Body of pancreas (tissue), 4 donors: ENCODE data around the gene CD46. TPM values are rescaled to one million over a fixed set of nuclear protein-coding genes. Genes with fewer than 3 reads are reported as not detected.
"Not testable (repeated sequence)": the region's sequence is repeated elsewhere in the genome, so short reads cannot be mapped to it uniquely, and the experiment has no call there.

Experiments used
- ATAC-seq: fragments of 150-250 bp; one replicate; pipeline ENCODE4 v1.9.1; 2016
- DNase-seq, 4 donors: peaks; one replicate each; pipeline ENCODE4 v3.0.0-alpha.2; 2019
- H3K27ac ChIP-seq, 4 donors: fragments of 200-600 bp; sonication (generic); 1 replicate in 3 of 4; 2 replicates in 1 of 4; pipeline versions ENCODE4 v1.5.1 to v1.6.1; 2016 to 2019; ENCODE audit warnings: mild to moderate bottlenecking in 1 of 4, mixed read lengths in 1 of 4, moderate library complexity in 1 of 4
- H3K27me3 ChIP-seq, 2 donors: fragments of 200-600 bp; sonication (generic); one replicate each; pipeline ENCODE4 v1.6.0; 2016; ENCODE audit warnings: mild to moderate bottlenecking in 1 of 2
- H3K36me3 ChIP-seq, 2 donors: fragments of 200-600 bp; sonication (generic); replicated peaks in 1 of 2; 2 replicates each; pipeline ENCODE4 v1.5.1; 2016; ENCODE audit warnings: low read depth in 2 of 2; ENCODE audit not compliant: insufficient read depth in 1 of 2
- H3K4me1 ChIP-seq: fragments of 200-600 bp; sonication (generic); one replicate; pipeline ENCODE4 v1.6.0; 2016
- H3K4me3 ChIP-seq, 2 donors: fragments of 200-600 bp; sonication (generic); 1 replicate in 1 of 2; 2 replicates in 1 of 2; pipeline ENCODE4 v1.5.1; 2016 to 2019
- H3K9me3 ChIP-seq, 3 donors: fragments of 200-600 bp; sonication (generic); 1 replicate in 2 of 3; 2 replicates in 1 of 3; pipeline ENCODE4 v1.5.1; 2016
- POLR2A ChIP-seq, 3 donors: fragments of 450-650 bp; IDR thresholded peaks; one replicate each; pipeline ENCODE4 v1.6.1; 2016; ENCODE audit warnings: antibody characterized with exemption in 3 of 3, mild to moderate bottlenecking in 2 of 3
- WGBS, 2 donors: methylation state at CpG; one replicate each; pipeline ENCODE4 v1.1.5; 2017; 5-methylcytosine and 5-hydroxymethylcytosine counted together
- intact Hi-C: fragments of 100-400 bp; cut with DNase I; formaldehyde crosslinking; loops from one replicate; pipeline ENCODE4 v1.15.1; 2023
- total RNA-seq, 2 donors: library from RNA; depleted of rRNA; stranded (reverse); fragments of >200 nt; gene quantifications; one replicate each; pipeline ENCODE4 v1.1.0, GENCODE V29; 2016
- TF ChIP-seq, protein P1 (sequence below), 7 experiments: fragments of 450-650 bp in 4 of 7; fragments of 200-600 bp in 3 of 7; sonication (generic) in 3 of 7; IDR thresholded peaks; one replicate each; pipeline ENCODE4 v1.5.1; 2016 to 2019; ENCODE audit warnings: antibody characterized with exemption in 7 of 7

CD46 gene
- total RNA-seq, 2 donors from 2014 or later, result 162 to 175 TPM

DNA sequence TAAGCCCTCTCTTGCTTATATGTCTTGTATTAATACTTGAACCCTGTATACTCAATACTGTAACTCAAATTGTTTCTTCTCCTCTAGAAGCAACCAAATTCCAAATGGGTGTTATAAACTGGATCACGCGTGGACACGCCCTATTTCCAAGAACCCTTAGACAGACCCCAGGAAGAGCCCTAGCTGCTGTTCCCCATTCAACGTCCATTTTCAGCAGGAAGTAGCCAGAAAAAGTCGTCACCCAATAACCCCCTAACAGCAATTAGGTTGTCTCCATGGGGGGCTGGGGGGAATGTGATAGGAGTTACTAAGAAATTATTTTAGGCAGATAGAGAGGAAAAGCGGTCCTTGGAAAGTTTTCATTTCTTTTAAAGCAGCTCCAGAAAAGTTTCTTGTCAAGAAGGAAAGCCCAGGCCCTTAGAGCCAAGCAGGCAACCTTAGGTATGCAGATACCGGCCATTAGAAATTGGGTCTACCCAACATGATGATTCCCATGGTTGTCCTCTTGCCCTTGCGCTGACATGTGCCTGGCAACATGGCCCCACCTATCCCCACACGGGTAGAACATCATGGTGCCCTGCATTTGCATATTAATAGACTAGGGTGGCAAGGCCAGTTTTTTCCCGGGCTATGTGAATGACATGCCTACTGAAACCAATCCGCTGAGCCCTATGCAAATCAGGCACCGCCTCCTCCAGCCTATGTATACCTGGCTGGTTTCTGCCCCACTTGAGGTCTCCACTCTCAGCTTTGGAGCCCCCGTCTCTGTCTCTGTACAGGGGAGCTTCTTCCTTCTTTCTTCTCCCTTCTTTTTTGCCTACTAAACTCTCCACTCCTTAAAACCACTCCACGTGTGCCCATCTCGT is 4.0 kb upstream of the CD46 start:
- Histone ChIP-seq H3K36me3 (no peaks in the 10 kb centered on the region), H3K27ac (peak overlapping the region in 2 of 4 donors; percentile 16 to 27), H3K9me3 (no peaks in the 10 kb centered on the region), H3K27me3 (no peaks in the 10 kb centered on the region), H3K4me3 (no peak overlapping the region), H3K4me1 (peaks cover 31% of the 10 kb centered on the region)
- DNase-seq (no peak), ATAC-seq (no peak)
- no peak for TF ChIP-seq POLR2A (IDR thresholded peaks at IDR 0.05)
- TF ChIP-seq, protein P1, sequence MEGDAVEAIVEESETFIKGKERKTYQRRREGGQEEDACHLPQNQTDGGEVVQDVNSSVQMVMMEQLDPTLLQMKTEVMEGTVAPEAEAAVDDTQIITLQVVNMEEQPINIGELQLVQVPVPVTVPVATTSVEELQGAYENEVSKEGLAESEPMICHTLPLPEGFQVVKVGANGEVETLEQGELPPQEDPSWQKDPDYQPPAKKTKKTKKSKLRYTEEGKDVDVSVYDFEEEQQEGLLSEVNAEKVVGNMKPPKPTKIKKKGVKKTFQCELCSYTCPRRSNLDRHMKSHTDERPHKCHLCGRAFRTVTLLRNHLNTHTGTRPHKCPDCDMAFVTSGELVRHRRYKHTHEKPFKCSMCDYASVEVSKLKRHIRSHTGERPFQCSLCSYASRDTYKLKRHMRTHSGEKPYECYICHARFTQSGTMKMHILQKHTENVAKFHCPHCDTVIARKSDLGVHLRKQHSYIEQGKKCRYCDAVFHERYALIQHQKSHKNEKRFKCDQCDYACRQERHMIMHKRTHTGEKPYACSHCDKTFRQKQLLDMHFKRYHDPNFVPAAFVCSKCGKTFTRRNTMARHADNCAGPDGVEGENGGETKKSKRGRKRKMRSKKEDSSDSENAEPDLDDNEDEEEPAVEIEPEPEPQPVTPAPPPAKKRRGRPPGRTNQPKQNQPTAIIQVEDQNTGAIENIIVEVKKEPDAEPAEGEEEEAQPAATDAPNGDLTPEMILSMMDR (IDR thresholded peaks at IDR 0.05), result no peak
- intact Hi-C loops, result no loop called here
- WGBS, 2 donors, result 92 to 93% methylated on average over 15 of the region's 15 CpGs

DNA sequence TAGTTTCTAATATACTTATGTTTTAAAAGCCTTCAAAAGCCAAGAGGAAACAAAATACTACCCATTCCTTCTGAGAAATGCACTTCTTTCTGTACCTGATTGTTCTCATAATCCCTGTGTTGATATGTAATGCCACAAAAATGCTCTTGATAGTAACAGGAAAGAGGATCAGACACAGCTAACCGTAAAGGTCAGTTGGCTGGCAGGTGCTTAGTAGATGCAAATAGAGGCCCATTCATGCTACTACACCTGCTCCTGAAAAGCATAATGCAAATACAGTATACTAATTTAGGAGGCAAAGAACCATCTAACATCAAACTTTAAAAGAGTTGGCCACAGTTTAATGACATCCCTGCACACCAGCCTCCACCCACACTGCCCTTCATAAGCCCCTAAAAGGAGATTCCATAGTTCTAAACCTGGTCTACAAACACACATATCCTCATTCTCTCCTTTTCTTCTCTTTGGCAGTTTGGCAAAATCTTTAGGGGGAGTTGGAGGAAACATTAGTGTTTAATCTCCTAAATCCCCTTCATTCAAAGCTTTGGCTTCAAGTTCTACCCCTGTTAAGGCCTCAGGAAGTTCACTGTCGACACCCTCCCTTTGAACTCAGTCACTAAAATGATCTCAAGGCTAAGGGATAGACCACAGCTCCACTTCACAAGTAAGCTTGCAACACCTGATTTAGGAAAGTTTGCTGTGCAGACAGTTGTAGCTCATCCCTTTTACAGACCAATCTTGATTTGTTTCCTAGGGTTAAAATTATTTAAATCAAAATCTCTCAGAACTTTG is 2.9 kb upstream of the CD46 start:
- H3K4me1 ChIP-seq, result peaks cover 40% of the 10 kb centered on the region
- no peak for DNase-seq
- intact Hi-C loops, result no loop called here
- no peak for TF ChIP-seq POLR2A (IDR thresholded peaks at IDR 0.05)
- TF ChIP-seq, protein P1 (IDR thresholded peaks at IDR 0.05), result no peak
- H3K9me3 ChIP-seq, result no peaks in the 10 kb centered on the region
- peak overlapping the region in 2 of 4 donors; percentile 2 to 27 for H3K27ac ChIP-seq
- H3K27me3 ChIP-seq, result no peaks in the 10 kb centered on the region
- no peak for ATAC-seq
- H3K36me3 ChIP-seq, result no peaks in the 10 kb centered on the region
- 28 to 42% methylated on average over 2 of the region's 2 CpGs for WGBS, 2 donors
- no peak overlapping the region for H3K4me3 ChIP-seq

DNA sequence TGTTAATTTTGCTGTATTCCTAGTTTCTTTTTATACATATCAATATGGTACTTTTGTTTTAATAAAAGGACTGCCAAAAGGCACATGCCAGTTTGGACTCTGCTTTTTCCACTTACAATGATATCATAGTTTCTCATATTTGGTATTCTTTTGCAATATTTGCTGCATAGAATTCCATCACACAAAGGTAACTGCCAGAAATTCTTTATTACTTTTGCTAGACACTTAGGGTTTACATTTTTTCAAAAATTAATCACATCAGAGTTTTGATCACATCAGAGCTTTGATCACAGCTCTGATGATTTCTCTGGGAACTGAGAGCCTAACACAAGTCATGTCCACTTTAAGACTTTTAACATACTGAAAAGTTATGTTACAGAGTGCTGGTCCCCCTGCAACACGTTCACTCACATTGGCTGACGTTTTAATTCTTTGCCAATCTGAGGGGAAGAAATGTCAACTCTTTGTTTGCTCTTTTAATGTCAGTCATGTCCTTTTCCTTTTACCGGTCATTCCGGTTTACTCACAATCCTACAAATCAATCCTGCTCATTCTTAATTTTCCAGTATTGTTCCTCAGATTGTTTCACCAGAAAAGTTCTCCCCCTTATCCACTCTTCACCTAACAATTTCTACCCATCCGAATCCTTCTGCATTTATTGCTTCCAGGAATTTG is 1.1 kb upstream of the CD46 start:
- ATAC-seq (peak; percentile 16), DNase-seq (no peak)
- TF ChIP-seq, protein P1 (IDR thresholded peaks at IDR 0.05), result no peak
- TF ChIP-seq POLR2A (IDR thresholded peaks at IDR 0.05), result no peak
- WGBS, 2 donors, result 11 to 12% methylated on average over 5 of the region's 5 CpGs
- Histone ChIP-seq H3K4me3 (no peak overlapping the region), H3K27ac (peak overlapping the region; percentile 88 to 97 (median 92)), H3K36me3 (no peaks in the 10 kb centered on the region), H3K4me1 (peaks cover 58% of the 10 kb centered on the region), H3K27me3 (no peaks in the 10 kb centered on the region), H3K9me3 (no peaks in the 10 kb centered on the region)
- intact Hi-C loops, result no loop called here

DNA sequence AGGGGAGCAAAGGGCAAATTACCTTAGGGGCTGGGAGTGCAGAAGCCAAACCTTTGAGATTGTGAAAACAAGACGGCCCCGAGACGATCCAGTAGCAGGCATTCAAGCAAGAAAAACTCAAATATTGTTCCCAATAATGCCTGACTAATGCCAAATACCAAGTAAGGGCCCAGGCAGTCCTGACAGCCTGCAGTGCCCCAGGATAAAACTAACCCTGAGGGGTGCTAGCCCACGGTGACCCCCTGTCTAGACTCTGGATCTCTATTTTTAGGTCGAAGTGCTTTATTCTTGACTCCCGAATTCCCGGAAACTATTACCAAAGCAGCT is 428 bp upstream of the CD46 start:
- intact Hi-C loops, H3K9me3 ChIP-seq, H3K27me3 ChIP-seq, H3K36me3 ChIP-seq, DNase-seq, H3K4me3 ChIP-seq: not testable (repeated sequence)
- peak; percentile 2 for ATAC-seq
- 7 to 14% methylated on average over 7 of the region's 7 CpGs for WGBS, 2 donors
- peaks cover 65% of the 10 kb centered on the region for H3K4me1 ChIP-seq
- H3K27ac ChIP-seq, result peak overlapping the region; percentile 88 to 97 (median 92)

DNA sequence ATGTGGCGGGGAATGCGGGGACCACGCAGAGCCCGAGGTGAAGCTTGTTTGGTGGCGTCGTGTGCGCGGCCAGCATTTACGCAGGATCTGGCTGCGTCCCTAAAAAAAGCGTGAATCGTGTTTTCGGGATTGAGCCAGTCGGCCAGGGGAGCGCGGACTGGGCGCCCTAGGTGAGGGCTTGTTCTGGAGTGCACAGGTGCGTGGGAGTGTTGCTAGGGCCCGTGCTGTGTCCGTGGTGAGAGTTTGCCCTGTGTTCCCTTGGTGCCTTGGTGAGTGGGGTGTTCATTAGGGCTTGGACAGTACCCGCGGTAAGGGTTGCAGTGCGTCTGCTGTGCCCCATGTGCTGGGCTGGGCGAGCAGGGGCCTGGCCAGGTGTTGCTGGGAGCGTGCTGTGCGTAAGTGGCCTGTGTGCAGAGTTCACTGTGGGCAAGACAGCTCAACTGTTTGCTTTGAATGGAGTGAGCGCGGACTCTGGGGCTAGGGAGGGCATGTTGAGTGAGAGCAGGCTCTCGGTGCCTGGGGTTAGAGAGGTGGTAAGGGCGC is 673 bp downstream of the CD46 start:
- H3K36me3 ChIP-seq, result no peaks in the 10 kb centered on the region
- H3K27ac ChIP-seq, result peak overlapping the region; percentile 71 to 97 (median 92)
- peaks cover 73% of the 10 kb centered on the region for H3K4me1 ChIP-seq
- WGBS, 2 donors, result 0 to 1% methylated on average over 21 to 30 of the region's 30 CpGs
- H3K27me3 ChIP-seq, result no peaks in the 10 kb centered on the region
- TF ChIP-seq, protein P1 (IDR thresholded peaks at IDR 0.05), result no peak
- TF ChIP-seq POLR2A (IDR thresholded peaks at IDR 0.05), result no peak
- peak; percentile 36 for ATAC-seq
- no peaks in the 10 kb centered on the region for H3K9me3 ChIP-seq
- intact Hi-C loops, result no loop called here
- peak overlapping the region; percentile 57 to 63 for H3K4me3 ChIP-seq
- DNase-seq, result peak; percentile 60 to 73 (median 68)
